Measurements from ENCODE around the gene ZNF335.

GRCh38 chr20:45994761-45995493 is 22.9 kb upstream of the ZNF335 start:
- TF ChIP-seq GLIS3 (CRISPR knock-in tag; IDR thresholded peaks at IDR 0.05) (no peak), CSRNP3 (CRISPR knock-in tag; IDR thresholded peaks at IDR 0.05) (no peak), ZFP30 (CRISPR knock-in tag; IDR thresholded peaks at IDR 0.05) (no peak), ARNTL (CRISPR knock-in tag; IDR thresholded peaks at IDR 0.05; ENCODE audit: borderline replicate concordance, low read depth) (no peak), PATZ1 (CRISPR knock-in tag; IDR thresholded peaks at IDR 0.05; ENCODE audit: borderline replicate concordance) (no peak), ISL1 (CRISPR knock-in tag; IDR thresholded peaks at IDR 0.05) (no peak), RARB (CRISPR knock-in tag; IDR thresholded peaks at IDR 0.05) (no peak), CSDC2 (CRISPR knock-in tag; IDR thresholded peaks at IDR 0.05) (no peak), ZNF70 (CRISPR knock-in tag; IDR thresholded peaks at IDR 0.05) (no peak), ZFP3 (CRISPR knock-in tag; IDR thresholded peaks at IDR 0.05) (no peak), ZC3H10 (CRISPR knock-in tag; IDR thresholded peaks at IDR 0.05) (no peak), TSHZ2 (CRISPR knock-in tag; IDR thresholded peaks at IDR 0.05) (no peak), OSR1 (CRISPR knock-in tag; IDR thresholded peaks at IDR 0.05) (no peak)
